Left lung (tissue), 10 donors: Measurements from ENCODE around the gene SUN3. TPM values are rescaled to one million over a fixed set of nuclear protein-coding genes. Genes with fewer than 3 reads are reported as not detected.
"Not testable (repeated sequence)": the region's sequence is repeated elsewhere in the genome, so short reads cannot be mapped to it uniquely, and the experiment has no call there.

ENCODE experiments used
- ATAC-seq: fragments of 200-7000 bp; cut with Tn5 transposase; one replicate; pipeline ENCODE4 v1.9.1; 2020; ENCODE audit warnings: moderate library complexity
- DNase-seq, 4 donors: peaks; one replicate each; pipeline ENCODE4 v3.0.0-alpha.2; 2013 to 2020
- H3K27ac ChIP-seq, 2 donors: fragments of 200-600 bp; sonication (generic) in 1 of 2; one replicate each; pipeline versions ENCODE4 v1.5.0 to v1.8.0; 2020 to 2021
- H3K27me3 ChIP-seq, 2 donors: fragments of 200-600 bp; sonication (generic) in 1 of 2; one replicate each; pipeline versions ENCODE4 v1.5.0 to v1.8.0; 2020 to 2021
- H3K36me3 ChIP-seq, 2 donors: fragments of 200-600 bp; sonication (generic) in 1 of 2; one replicate each; pipeline versions ENCODE4 v1.5.0 to v1.8.0; 2020 to 2021
- H3K4me1 ChIP-seq, 2 donors: fragments of 200-600 bp; one replicate each; pipeline ENCODE4 v1.8.0; 2021
- H3K4me3 ChIP-seq, 2 donors: fragments of 200-600 bp; sonication (generic) in 1 of 2; one replicate each; pipeline versions ENCODE4 v1.5.0 to v1.8.0; 2020 to 2021; ENCODE audit warnings: mild to moderate bottlenecking in 1 of 2
- H3K9me3 ChIP-seq, 2 donors: fragments of 200-600 bp; sonication (generic) in 1 of 2; one replicate each; pipeline versions ENCODE4 v1.5.0 to v1.8.0; 2020 to 2021
- intact Hi-C, 2 donors: fragments of 100-400 bp; cut with DNase I; formaldehyde crosslinking; loops; one replicate each; pipeline versions ENCODE4 v1.11.2 to v1.14.2; 2022
- polyA plus RNA-seq, 6 donors: library from polyadenylated mRNA; unstranded; fragments of 120-200 nt; gene quantifications; one replicate each; pipeline ENCODE4 v1.2.1, GENCODE V29; 2013; ENCODE audit not compliant: insufficient read length in 6 of 6
- total RNA-seq, 2 donors: library from RNA; stranded (reverse); fragmentation: NEBNext Ultra II Directional; extraction: Animal tissue kit (Norgen Biotek cat#: 25700); gene quantifications; one replicate each; pipeline ENCODE4 v1.2.1, GENCODE V29; 2021
- TF ChIP-seq, protein P1 (sequence below), 2 donors: fragments of 200-600 bp; sonication (generic) in 1 of 2; IDR thresholded peaks; one replicate each; pipeline versions ENCODE4 v1.5.0 to v1.8.0; 2021; ENCODE audit warnings: antibody characterized with exemption in 2 of 2
- donor health status: DM: no; HTN: yes; CAD: no.
- donor health status: DM: no; HTN: no; CAD: no.

Gene SUN3
- total and polyA plus RNA-seq, 8 donors = 0.11 to 0.39 (median 0.29) TPM; not detected in 3

GRCh38 chr7:47991741-47992311 lies 37.1 kb downstream of the SUN3 start:
- H3K4me3 ChIP-seq = peak overlapping the region; percentile 31 to 51
- DNase-seq = peak; percentile 74 to 98 (median 88)
- peak; percentile 99 for ATAC-seq
- no peaks in the 10 kb centered on the region for H3K36me3 ChIP-seq
- H3K9me3 ChIP-seq = no peaks in the 10 kb centered on the region
- TF ChIP-seq, protein P1, sequence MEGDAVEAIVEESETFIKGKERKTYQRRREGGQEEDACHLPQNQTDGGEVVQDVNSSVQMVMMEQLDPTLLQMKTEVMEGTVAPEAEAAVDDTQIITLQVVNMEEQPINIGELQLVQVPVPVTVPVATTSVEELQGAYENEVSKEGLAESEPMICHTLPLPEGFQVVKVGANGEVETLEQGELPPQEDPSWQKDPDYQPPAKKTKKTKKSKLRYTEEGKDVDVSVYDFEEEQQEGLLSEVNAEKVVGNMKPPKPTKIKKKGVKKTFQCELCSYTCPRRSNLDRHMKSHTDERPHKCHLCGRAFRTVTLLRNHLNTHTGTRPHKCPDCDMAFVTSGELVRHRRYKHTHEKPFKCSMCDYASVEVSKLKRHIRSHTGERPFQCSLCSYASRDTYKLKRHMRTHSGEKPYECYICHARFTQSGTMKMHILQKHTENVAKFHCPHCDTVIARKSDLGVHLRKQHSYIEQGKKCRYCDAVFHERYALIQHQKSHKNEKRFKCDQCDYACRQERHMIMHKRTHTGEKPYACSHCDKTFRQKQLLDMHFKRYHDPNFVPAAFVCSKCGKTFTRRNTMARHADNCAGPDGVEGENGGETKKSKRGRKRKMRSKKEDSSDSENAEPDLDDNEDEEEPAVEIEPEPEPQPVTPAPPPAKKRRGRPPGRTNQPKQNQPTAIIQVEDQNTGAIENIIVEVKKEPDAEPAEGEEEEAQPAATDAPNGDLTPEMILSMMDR (IDR thresholded peaks at IDR 0.05) = peak; percentile 55 to 59
- no peaks in the 10 kb centered on the region for H3K27me3 ChIP-seq
- intact Hi-C loops = loop anchor here in 1 of 2 donors (5.0 kb wide), 1 partner anchor 115 kb away; no protein-coding TSS in a partner anchor
- peak overlapping the region; percentile 26 to 80 for H3K27ac ChIP-seq
- H3K4me1 ChIP-seq = peaks cover 0 to 17% of the 10 kb centered on the region in 2 donors

DNA sequence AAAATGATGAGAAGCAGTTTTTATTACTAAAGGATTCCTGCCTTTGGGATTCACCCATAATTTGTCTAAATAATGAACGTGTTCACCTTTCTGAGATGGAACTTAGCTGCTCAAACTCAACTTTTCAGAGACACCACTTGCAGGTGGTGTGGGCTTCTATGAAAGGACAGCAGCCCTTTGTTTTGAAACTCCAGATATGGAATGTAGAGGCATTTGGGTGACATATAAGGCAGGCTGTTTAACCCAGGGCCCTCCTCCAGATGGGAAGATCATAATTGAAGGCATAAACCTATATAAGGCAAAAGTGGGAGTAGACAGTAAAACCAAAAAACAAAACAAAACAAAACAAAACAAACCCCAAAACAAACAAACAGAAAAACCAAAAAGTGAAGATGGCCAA lies 37.6 kb downstream of the SUN3 start:
- H3K4me3 ChIP-seq = peak overlapping the region in 1 of 2 donors; percentile 51
- H3K36me3 ChIP-seq = no peaks in the 10 kb centered on the region
- H3K27ac ChIP-seq = peak overlapping the region in 1 of 2 donors; percentile 80
- DNase-seq = no peak
- H3K4me1 ChIP-seq = peaks cover 0 to 17% of the 10 kb centered on the region in 2 donors
- no peaks in the 10 kb centered on the region for H3K9me3 ChIP-seq
- H3K27me3 ChIP-seq = no peaks in the 10 kb centered on the region
- no peak for ATAC-seq
- intact Hi-C loops = loop anchor here in 1 of 2 donors (5.0 kb wide), 1 partner anchor 116 kb away; no protein-coding TSS in a partner anchor
- TF ChIP-seq, protein P1 (IDR thresholded peaks at IDR 0.05) = no peak

GRCh38 chr7:47990592-47990991 lies 38.3 kb downstream of the SUN3 start:
- peaks cover 0 to 17% of the 10 kb centered on the region in 2 donors for H3K4me1 ChIP-seq
- DNase-seq = no peak
- intact Hi-C loops = loop anchor here in 1 of 2 donors (5.0 kb wide), 1 partner anchor 117 kb away; no protein-coding TSS in a partner anchor
- no peaks in the 10 kb centered on the region for H3K27me3 ChIP-seq
- TF ChIP-seq, protein P1 (IDR thresholded peaks at IDR 0.05) = no peak
- no peak overlapping the region for H3K4me3 ChIP-seq
- H3K27ac ChIP-seq = no peak overlapping the region
- ATAC-seq = no peak
- no peaks in the 10 kb centered on the region for H3K9me3 ChIP-seq
- H3K36me3 ChIP-seq = no peaks in the 10 kb centered on the region

DNA sequence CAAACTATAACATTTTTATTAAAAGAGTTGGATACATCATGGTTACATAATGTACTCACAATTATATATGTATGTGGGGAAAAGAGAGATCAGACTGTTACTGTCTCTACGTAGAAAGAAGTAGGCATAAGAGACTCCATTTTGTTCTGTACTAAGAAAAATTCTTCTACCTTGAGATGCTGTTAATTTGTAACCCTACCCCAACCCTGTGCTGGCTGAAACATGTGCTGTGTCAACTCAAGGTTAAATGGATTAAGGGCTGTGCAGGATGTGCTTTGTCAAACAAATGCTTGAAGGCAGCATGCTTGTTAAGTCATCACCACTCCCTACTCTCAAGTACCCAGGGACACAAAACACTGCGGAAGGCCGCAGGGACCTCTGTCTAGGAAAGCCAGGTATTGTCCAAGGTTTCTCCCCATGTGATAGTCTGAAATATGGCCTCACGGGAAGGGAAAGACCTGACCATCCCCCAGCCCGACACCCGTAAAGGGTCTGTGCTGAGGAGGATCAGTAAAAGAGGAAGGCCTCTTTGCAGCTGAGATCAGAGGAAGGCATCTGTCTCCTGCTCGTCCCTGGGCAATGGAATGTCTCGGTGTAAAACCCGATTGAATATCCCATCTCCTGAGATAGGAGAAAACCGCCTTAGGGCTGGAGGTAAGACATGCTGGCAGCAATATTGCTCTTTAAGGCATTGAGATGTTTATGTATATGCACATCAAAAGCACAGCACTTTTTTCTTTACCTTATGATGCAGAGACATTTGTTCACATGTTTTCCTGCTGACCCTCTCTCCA lies 39.1 kb downstream of the SUN3 start:
- not testable (repeated sequence) for H3K27ac ChIP-seq, H3K9me3 ChIP-seq, H3K4me3 ChIP-seq, ATAC-seq, H3K36me3 ChIP-seq, H3K27me3 ChIP-seq
- peaks cover 0 to 17% of the 10 kb centered on the region in 2 donors for H3K4me1 ChIP-seq
- intact Hi-C loops = loop anchor here in 1 of 2 donors (5.0 kb wide), 1 partner anchor 117 kb away; no protein-coding TSS in a partner anchor
- DNase-seq = peak in 1 of 4 donors; percentile 53

GRCh38 chr7:47988496-47989386 lies 40.2 kb downstream of the SUN3 start:
- Histone ChIP-seq H3K27me3 (no peaks in the 10 kb centered on the region), H3K27ac (no peak overlapping the region), H3K9me3 (no peaks in the 10 kb centered on the region), H3K36me3 (no peaks in the 10 kb centered on the region), H3K4me1 (peaks cover 0 to 17% of the 10 kb centered on the region in 2 donors), H3K4me3 (no peak overlapping the region)
- intact Hi-C loops = no loop called here
- ATAC-seq (no peak), DNase-seq (no peak)
- TF ChIP-seq, protein P1 (IDR thresholded peaks at IDR 0.05) = no peak
